Measurements from ENCODE around the gene ZSCAN18. TPM values are rescaled to one million over a fixed set of nuclear protein-coding genes. Genes with fewer than 3 reads are reported as not detected.

Gene ZSCAN18
- total RNA-seq, 8 experiments from 2014 or later = 7.9 to 170 (median 103) TPM

GRCh38 chr19:58098682-58098998 is 609 bp upstream of the ZSCAN18 start:
- peak overlapping the region; percentile 53 to 100 (median 87) for H3K4me3 ChIP-seq
- WGBS, 10 experiments = 0 to 80% (median 20%) methylated on average over 1 to 2 of the region's 2 CpGs; no CpG with 5 or more reads in 6 of the 10 experiments
- no peak for ATAC-seq (replicated peaks in 6 of 8)
- H3K4me1 ChIP-seq (replicated peaks in 1 of 2) = peaks cover 0 to 5% of the 10 kb centered on the region in 2 donors
- H3K27ac ChIP-seq = peak overlapping the region; percentile 83 to 84
- in situ Hi-C loops (cut with MboI; ENCODE audit: low pct_unique_long_range_greater_than_20kb in 2 of 9, low sequenced_read_pairs in 9 of 9, unreplicated experiment in 9 of 9) = no loop called here

- in situ Hi-C loops (cut with MboI; ENCODE audit: low pct_unique_long_range_greater_than_20kb in 2 of 9, low sequenced_read_pairs in 9 of 9, unreplicated experiment in 9 of 9) = no loop called here
- Histone ChIP-seq H3K27ac (peak overlapping the region in 1 of 2 donors; percentile 96), H3K4me3 (peak overlapping the region; percentile 53 to 100 (median 87)), H3K4me1 (replicated peaks in 1 of 2) (peaks cover 0 to 5% of the 10 kb centered on the region in 2 donors)
- no CpG with 5 or more reads among the region's 8 CpGs for WGBS, 10 experiments
- ATAC-seq (replicated peaks in 6 of 8) = no peak
Observed at GRCh38 chr19:58097349-58097748, 682 bp downstream of the ZSCAN18 start.

GRCh38 chr19:58096884-58097283 is 1.1 kb downstream of the ZSCAN18 start:
- Histone ChIP-seq H3K27ac (peak overlapping the region in 1 of 2 donors; percentile 96), H3K4me1 (replicated peaks in 1 of 2) (peaks cover 0 to 5% of the 10 kb centered on the region in 2 donors), H3K4me3 (peak overlapping the region; percentile 53 to 100 (median 87))
- no peak for ATAC-seq (replicated peaks in 6 of 8)
- WGBS, 10 experiments = 52 to 95% (median 74%) methylated on average over 1 to 9 of the region's 13 CpGs; no CpG with 5 or more reads in 2 of the 10 experiments
- in situ Hi-C loops (cut with MboI; ENCODE audit: low pct_unique_long_range_greater_than_20kb in 2 of 9, low sequenced_read_pairs in 9 of 9, unreplicated experiment in 9 of 9) = no loop called here

GRCh38 chr19:58095328-58095727 is 2.7 kb downstream of the ZSCAN18 start:
- in situ Hi-C loops (cut with MboI; ENCODE audit: low pct_unique_long_range_greater_than_20kb in 2 of 9, low sequenced_read_pairs in 9 of 9, unreplicated experiment in 9 of 9) = no loop called here
- ATAC-seq (replicated peaks in 6 of 8) = no peak
- Histone ChIP-seq H3K4me1 (replicated peaks in 1 of 2) (peaks cover 0 to 5% of the 10 kb centered on the region in 2 donors), H3K27ac (no peak overlapping the region), H3K4me3 (no peak overlapping the region)
- 60 to 100% (median 60%) methylated on average over 1 to 2 of the region's 10 CpGs; no CpG with 5 or more reads in 6 of the 10 experiments for WGBS, 10 experiments

DNA sequence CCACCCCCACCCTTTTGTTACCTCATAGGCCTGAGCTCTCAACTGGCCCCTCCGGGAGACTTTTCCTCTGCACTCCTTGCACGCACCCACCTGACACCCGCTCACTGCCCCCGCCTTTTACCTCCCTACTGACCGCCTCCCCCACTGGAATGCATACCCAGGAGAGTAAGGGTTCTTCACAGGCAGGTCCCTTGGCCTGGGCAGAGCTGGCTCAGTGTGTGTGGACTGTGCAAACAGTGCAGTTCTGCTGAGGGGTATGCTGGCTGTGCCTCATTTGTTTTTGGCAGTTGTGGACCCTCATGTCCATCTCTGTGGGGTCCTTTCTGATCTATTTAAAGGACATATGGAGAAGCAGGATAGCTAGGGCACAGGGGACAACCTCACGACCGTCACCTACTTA is 5.0 kb downstream of the ZSCAN18 start:
- in situ Hi-C loops (cut with MboI; ENCODE audit: low pct_unique_long_range_greater_than_20kb in 2 of 9, low sequenced_read_pairs in 9 of 9, unreplicated experiment in 9 of 9) = no loop called here
- no peak overlapping the region for H3K27ac ChIP-seq
- no peak for ATAC-seq (replicated peaks in 6 of 8)
- peaks cover 0 to 5% of the 10 kb centered on the region in 2 donors for H3K4me1 ChIP-seq (replicated peaks in 1 of 2)
- H3K4me3 ChIP-seq = no peak overlapping the region
- 36 to 100% (median 86%) methylated on average over 2 of the region's 7 CpGs; no CpG with 5 or more reads in 6 of the 10 experiments for WGBS, 10 experiments

GRCh38 chr19:58091251-58091995 is 6.6 kb downstream of the ZSCAN18 start:
- Histone ChIP-seq H3K4me3 (no peak overlapping the region), H3K27ac (no peak overlapping the region), H3K4me1 (replicated peaks in 1 of 2) (no peaks in the 10 kb centered on the region)
- in situ Hi-C loops (cut with MboI; ENCODE audit: low pct_unique_long_range_greater_than_20kb in 2 of 9, low sequenced_read_pairs in 9 of 9, unreplicated experiment in 9 of 9) = no loop called here
- WGBS, 10 experiments = 80 to 100% (median 90%) methylated on average over 1 to 4 of the region's 11 CpGs; no CpG with 5 or more reads in 6 of the 10 experiments
- ATAC-seq (replicated peaks in 6 of 8) = no peak

GRCh38 chr19:58089846-58090245 is 8.2 kb downstream of the ZSCAN18 start:
- ATAC-seq (replicated peaks in 6 of 8) = peak in 1 of 8 experiments; percentile 14
- in situ Hi-C loops (cut with MboI; ENCODE audit: low pct_unique_long_range_greater_than_20kb in 2 of 9, low sequenced_read_pairs in 9 of 9, unreplicated experiment in 9 of 9) = no loop called here
- Histone ChIP-seq H3K27ac (no peak overlapping the region), H3K4me1 (replicated peaks in 1 of 2) (no peaks in the 10 kb centered on the region), H3K4me3 (no peak overlapping the region)
- 87 to 92% methylated on average over 3 to 9 of the region's 16 CpGs; no CpG with 5 or more reads in 8 of the 10 experiments for WGBS, 10 experiments

DNA sequence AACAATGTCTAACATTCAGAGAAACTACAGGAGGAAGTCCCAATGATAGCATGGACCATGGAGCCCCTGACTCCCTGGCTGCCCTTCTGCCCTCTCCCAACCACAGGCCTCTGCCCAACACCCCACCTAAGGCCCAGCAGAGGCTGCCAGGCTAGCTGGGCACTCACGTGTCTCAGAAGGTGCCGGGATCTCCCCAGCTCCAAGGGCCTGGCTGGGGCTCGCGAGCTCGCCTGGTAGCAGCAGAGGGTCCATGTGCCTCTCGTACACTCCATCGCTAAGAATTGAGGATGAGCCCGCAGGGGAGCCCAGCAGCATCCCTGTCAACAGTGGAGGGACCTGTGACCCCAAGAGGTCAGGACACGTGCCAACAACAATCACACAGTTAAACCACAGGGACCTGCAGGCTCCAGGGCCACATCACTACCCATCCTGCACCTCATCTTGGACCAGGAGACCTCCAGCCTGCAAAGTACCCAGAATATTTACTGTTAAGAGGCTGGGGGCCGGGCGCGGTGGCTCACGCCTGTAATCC is 9.4 kb downstream of the ZSCAN18 start:
- ATAC-seq (replicated peaks in 6 of 8) = no peak
- WGBS, 10 experiments = 94 to 100% methylated on average over 1 to 3 of the region's 13 CpGs; no CpG with 5 or more reads in 8 of the 10 experiments
- in situ Hi-C loops (cut with MboI; ENCODE audit: low pct_unique_long_range_greater_than_20kb in 2 of 9, low sequenced_read_pairs in 9 of 9, unreplicated experiment in 9 of 9) = no loop called here
- no peak overlapping the region for H3K4me3 ChIP-seq
- H3K4me1 ChIP-seq (replicated peaks in 1 of 2) = no peaks in the 10 kb centered on the region
- no peak overlapping the region for H3K27ac ChIP-seq

DNA sequence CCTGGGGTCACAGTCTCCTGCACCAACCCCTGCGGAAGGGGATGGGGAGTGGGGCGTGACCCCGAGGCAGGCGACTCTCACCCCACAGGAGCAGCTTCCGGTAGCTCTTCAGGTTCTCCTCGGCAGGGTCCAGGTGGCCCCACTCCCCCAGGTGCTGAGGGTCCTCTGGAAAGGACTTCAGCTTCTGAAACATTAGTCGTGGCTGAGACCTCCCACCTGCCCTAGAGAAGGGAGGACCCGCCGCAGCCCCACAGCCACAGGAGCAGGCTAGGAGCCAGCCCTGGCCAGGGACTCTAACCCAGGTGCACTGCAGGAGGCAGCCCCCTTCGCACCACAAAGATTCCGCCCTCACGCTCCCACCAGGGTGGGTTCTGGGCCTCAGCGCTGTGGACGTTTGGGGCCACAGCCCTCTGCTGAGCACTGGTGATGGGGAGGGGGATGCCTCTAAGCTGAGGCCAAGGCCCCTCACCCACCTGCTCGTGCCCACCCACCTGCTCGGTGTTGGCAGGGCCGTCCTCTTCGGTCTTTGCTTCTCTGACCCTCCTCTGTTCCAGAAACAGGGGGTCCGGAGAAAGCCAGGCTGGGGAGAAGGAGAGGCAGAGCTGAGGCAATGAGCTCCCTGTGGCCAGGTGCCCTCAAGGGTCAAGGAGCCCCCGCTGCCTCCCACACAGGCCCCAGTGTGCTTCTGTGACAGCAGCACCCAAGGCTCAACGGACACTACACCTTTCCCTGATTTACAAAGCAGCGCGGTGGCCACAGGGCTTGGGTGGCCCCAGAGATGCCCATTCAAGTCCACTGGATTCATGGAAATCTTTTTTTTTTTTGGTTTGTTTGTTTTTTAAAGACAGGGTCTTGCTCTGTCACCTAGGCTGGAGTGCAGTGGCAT is 11.0 kb downstream of the ZSCAN18 start:
- no peaks in the 10 kb centered on the region for H3K4me1 ChIP-seq (replicated peaks in 1 of 2)
- H3K4me3 ChIP-seq = no peak overlapping the region
- WGBS, 10 experiments = 80 to 95% (median 87%) methylated on average over 3 to 7 of the region's 23 CpGs; no CpG with 5 or more reads in 6 of the 10 experiments
- peak in 1 of 8 experiments; percentile 20 for ATAC-seq (replicated peaks in 6 of 8)
- no peak overlapping the region for H3K27ac ChIP-seq
- in situ Hi-C loops (cut with MboI; ENCODE audit: low pct_unique_long_range_greater_than_20kb in 2 of 9, low sequenced_read_pairs in 9 of 9, unreplicated experiment in 9 of 9) = no loop called here

GRCh38 chr19:58085348-58085875 is 12.6 kb downstream of the ZSCAN18 start:
- ATAC-seq (replicated peaks in 6 of 8) = peak in 5 of 8 experiments; percentile 12 to 40 (median 21)
- WGBS, 10 experiments = 74 to 100% (median 97%) methylated on average over 1 to 7 of the region's 29 CpGs; no CpG with 5 or more reads in 6 of the 10 experiments
- in situ Hi-C loops (cut with MboI; ENCODE audit: low pct_unique_long_range_greater_than_20kb in 2 of 9, low sequenced_read_pairs in 9 of 9, unreplicated experiment in 9 of 9) = no loop called here

DNA sequence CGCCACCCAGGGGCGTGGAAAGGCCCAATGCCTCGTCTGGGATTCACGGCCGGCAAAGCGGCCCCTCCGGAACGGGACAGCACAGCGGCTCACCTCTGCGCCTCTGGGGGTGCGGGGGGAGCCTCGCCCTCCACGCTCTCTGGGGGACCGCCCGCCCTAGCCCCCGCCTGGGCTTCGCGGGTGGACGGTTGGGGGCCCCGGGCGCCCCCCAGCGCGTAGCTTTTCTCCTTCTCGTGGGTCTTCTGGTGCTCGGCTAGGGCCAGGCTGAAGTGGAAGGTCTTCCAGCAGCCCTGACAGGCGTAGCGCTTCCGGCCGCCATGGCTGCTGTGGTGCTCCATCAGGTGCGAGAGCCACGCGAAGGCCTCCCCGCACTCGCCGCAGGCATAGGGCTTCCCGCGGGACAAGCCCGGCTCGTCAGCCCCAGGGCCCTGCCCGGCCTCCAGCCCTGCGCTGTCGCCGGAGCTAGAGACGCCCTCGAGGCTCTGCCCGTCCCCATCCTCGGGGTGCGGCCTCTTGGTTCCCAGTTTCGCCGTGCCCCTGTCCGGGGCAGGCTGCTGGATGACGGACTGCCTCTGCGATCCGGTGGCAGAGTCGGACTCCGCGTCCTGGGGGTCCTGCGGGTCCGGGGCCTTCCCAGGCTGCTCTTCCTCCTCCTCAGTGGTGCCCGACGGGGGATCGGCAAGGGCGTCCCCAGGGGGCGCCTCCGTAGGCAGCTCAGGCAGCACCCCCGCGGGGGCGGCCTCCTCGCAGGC is 13.3 kb downstream of the ZSCAN18 start:
- no peaks in the 10 kb centered on the region for H3K4me1 ChIP-seq (replicated peaks in 1 of 2)
- ATAC-seq (replicated peaks in 6 of 8) = peak in 5 of 8 experiments; percentile 16 to 34 (median 27)
- H3K4me3 ChIP-seq = no peak overlapping the region
- in situ Hi-C loops (cut with MboI; ENCODE audit: low pct_unique_long_range_greater_than_20kb in 2 of 9, low sequenced_read_pairs in 9 of 9, unreplicated experiment in 9 of 9) = no loop called here
- 80 to 99% methylated on average over 8 to 15 of the region's 69 CpGs; no CpG with 5 or more reads in 8 of the 10 experiments for WGBS, 10 experiments
- H3K27ac ChIP-seq = no peak overlapping the region

More at GRCh38 chr19:58085348-58085875, 12.6 kb downstream of the ZSCAN18 start:
- Histone ChIP-seq H3K4me1 (replicated peaks in 1 of 2) (no peaks in the 10 kb centered on the region), H3K4me3 (no peak overlapping the region), H3K27ac (no peak overlapping the region)

GRCh38 chr19:58083021-58083420 is 15.0 kb downstream of the ZSCAN18 start:
- no peaks in the 10 kb centered on the region for H3K4me1 ChIP-seq (replicated peaks in 1 of 2)
- in situ Hi-C loops (cut with MboI; ENCODE audit: low pct_unique_long_range_greater_than_20kb in 2 of 9, low sequenced_read_pairs in 9 of 9, unreplicated experiment in 9 of 9) = no loop called here
- no peak overlapping the region for H3K27ac ChIP-seq
- no peak for ATAC-seq (replicated peaks in 6 of 8)
- WGBS, 10 experiments = 37 to 94% (median 88%) methylated on average over 1 to 3 of the region's 3 CpGs; no CpG with 5 or more reads in 6 of the 10 experiments
- no peak overlapping the region for H3K4me3 ChIP-seq
